Astrocyte of the cerebellum (primary cell): ENCODE measurements around the gene DYRK1A.

Source experiments
- DNase-seq: peaks from one replicate; pipeline ENCODE4 v3.0.0-alpha.2; 2011; ENCODE audit warnings: low read depth
- H3K4me3 ChIP-seq: 2 replicates; pipeline ENCODE4 v1.5.1; 2011; ENCODE audit warnings: mild to moderate bottlenecking, low read depth, low read length, moderate library complexity
- in situ Hi-C: cut with HindIII; loops from 2 replicates; pipeline ENCODE4 v1.10.0; 2017; ENCODE audit warnings: low sequenced_read_pairs
- TF ChIP-seq, protein P1 (sequence below): IDR thresholded peaks from 2 replicates; pipeline ENCODE4 v1.5.1; 2012; ENCODE audit warnings: low read length, low read depth, moderate library complexity, mild to moderate bottlenecking; ENCODE audit errors: missing control alignments

Gene DYRK1A

GRCh38 chr21:37463083-37463801 lies 96.7 kb downstream of the DYRK1A start:
- in situ Hi-C loops = no loop called here
- TF ChIP-seq, protein P1, sequence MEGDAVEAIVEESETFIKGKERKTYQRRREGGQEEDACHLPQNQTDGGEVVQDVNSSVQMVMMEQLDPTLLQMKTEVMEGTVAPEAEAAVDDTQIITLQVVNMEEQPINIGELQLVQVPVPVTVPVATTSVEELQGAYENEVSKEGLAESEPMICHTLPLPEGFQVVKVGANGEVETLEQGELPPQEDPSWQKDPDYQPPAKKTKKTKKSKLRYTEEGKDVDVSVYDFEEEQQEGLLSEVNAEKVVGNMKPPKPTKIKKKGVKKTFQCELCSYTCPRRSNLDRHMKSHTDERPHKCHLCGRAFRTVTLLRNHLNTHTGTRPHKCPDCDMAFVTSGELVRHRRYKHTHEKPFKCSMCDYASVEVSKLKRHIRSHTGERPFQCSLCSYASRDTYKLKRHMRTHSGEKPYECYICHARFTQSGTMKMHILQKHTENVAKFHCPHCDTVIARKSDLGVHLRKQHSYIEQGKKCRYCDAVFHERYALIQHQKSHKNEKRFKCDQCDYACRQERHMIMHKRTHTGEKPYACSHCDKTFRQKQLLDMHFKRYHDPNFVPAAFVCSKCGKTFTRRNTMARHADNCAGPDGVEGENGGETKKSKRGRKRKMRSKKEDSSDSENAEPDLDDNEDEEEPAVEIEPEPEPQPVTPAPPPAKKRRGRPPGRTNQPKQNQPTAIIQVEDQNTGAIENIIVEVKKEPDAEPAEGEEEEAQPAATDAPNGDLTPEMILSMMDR = peak; percentile 68
- peak; percentile 44 for DNase-seq
- H3K4me3 ChIP-seq = no peak overlapping the region

DNA sequence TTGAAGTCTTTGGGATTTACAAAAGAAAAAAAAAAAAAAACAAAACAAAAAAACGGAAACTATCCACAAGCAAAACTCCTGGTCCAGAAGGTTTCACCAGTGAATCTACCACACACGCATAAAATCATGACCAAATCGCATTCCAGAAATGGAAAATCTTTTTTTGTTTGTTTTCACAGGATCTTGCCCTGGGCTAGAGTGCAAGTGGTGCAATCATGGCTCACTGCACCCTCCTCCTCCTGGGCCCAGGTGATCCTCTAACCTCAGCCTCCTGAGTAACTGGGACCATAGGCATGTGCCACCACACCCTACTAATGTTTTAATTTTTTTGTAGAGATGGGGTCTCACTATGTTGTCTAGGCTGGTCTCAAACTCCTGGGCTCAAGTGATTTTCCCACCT lies 100.5 kb downstream of the DYRK1A start:
- TF ChIP-seq, protein P1 = no peak
- in situ Hi-C loops = loop anchor here (5.0 kb wide), 1 partner anchor 35 kb away; no protein-coding TSS in a partner anchor
- DNase-seq = no peak
- H3K4me3 ChIP-seq = no peak overlapping the region

- in situ Hi-C loops = loop anchor here (5.0 kb wide), 1 partner anchor 37 kb away; no protein-coding TSS in a partner anchor
Observed at GRCh38 chr21:37468909-37469308, 102.3 kb downstream of the DYRK1A start.

GRCh38 chr21:37469441-37469840 lies 102.9 kb downstream of the DYRK1A start:
- in situ Hi-C loops = loop anchor here (5.0 kb wide), 1 partner anchor 37 kb away; no protein-coding TSS in a partner anchor
- TF ChIP-seq, protein P1 = no peak
- H3K4me3 ChIP-seq = no peak overlapping the region
- no peak for DNase-seq

More at GRCh38 chr21:37468909-37469308, 102.3 kb downstream of the DYRK1A start:
- no peak for DNase-seq
- no peak overlapping the region for H3K4me3 ChIP-seq
- TF ChIP-seq, protein P1 = no peak

GRCh38 chr21:37472581-37472980 lies 106.0 kb downstream of the DYRK1A start:
- no peak for DNase-seq
- TF ChIP-seq, protein P1 = no peak
- no peak overlapping the region for H3K4me3 ChIP-seq
- in situ Hi-C loops = no loop called here

- in situ Hi-C loops = no loop called here
- TF ChIP-seq, protein P1 = no peak
- no peak for DNase-seq
- H3K4me3 ChIP-seq = no peak overlapping the region
Observed at GRCh38 chr21:37473491-37473890, 106.9 kb downstream of the DYRK1A start.
